ENCODE measurements around the gene SLF2. TPM values are rescaled to one million over a fixed set of nuclear protein-coding genes. Genes with fewer than 3 reads are reported as not detected.

The SLF2 gene
- total and polyA plus RNA-seq, 9 of the 15 experiments (the other 6 are each of a cell fraction or from before 2014, with no cell fraction given), result 1.7 to 18.4 (median 7.8) TPM

MicroRNA genes within 50 kb of the gene (microRNA counts, 767-probe panel; counts per million panel counts)
- not detected for microRNA hsa-miR-608

Small RNA genes within 50 kb of the gene (microRNA-seq; reads per million reads assigned to microRNA genes)
- gene MIR608 (ENCODE audit: borderline microRNAs expressed), result not detected

Small RNA genes within 50 kb of the gene (small RNA-seq; reads per million reads assigned to genes)
- gene MIR608 (not detected), gene RF00019 (not detected)

Other genes starting within 250 kb of the SLF2 start
Only the 7 nearest of the 9 such genes appear.
- 1.7 and 1.9 TPM in 2 replicates for gene SEMA4G, start 56.5 kb downstream of the SLF2 start, total RNA-seq (2014; rRNA removed)
- gene SEMA4G, start 56.5 kb downstream of the SLF2 start, total RNA-seq (2014; rRNA removed; fragmentation: Illumina TruSeq; extraction: Trizol), result 1.3 and 1.5 TPM in 2 replicates
- gene SEMA4G, start 56.5 kb downstream of the SLF2 start, total RNA-seq (2015; rRNA removed; fragmentation: Illumina TruSeq; extraction: Trizol), result 0.40 and 0.83 TPM in 2 replicates
- 4.1 and 4.2 TPM in 2 replicates for gene SEMA4G, start 56.5 kb downstream of the SLF2 start, total RNA-seq (2021)
- 5.7 and 11.0 TPM in 2 replicates for gene SEMA4G, start 56.5 kb downstream of the SLF2 start, polyA plus RNA-seq (2011; rRNA removed)
- 6.6 and 7.8 TPM in 2 replicates for gene SEMA4G, start 56.5 kb downstream of the SLF2 start, polyA plus RNA-seq (2014; fragmentation: Illumina TruSeq; extraction: Trizol)
- gene SEMA4G, start 56.5 kb downstream of the SLF2 start, polyA plus RNA-seq (2014; fragmentation: Nextera tagmentation; extraction: Ambion mirVana), result 1 to 10 TPM; 1.2 to 1.8 TPM
- gene SEMA4G, start 56.5 kb downstream of the SLF2 start, polyA plus RNA-seq (2014; rRNA removed), result 3.9 and 4.2 TPM in 2 replicates
- gene MRPL43, start 74.5 kb downstream of the SLF2 start, total RNA-seq (2014; rRNA removed), result 55.9 and 63.2 TPM in 2 replicates
- 20.5 and 21.3 TPM in 2 replicates for gene MRPL43, start 74.5 kb downstream of the SLF2 start, total RNA-seq (2014; rRNA removed; fragmentation: Illumina TruSeq; extraction: Trizol)
- 40.0 and 42.5 TPM in 2 replicates for gene MRPL43, start 74.5 kb downstream of the SLF2 start, total RNA-seq (2015; rRNA removed; fragmentation: Illumina TruSeq; extraction: Trizol)
- gene MRPL43, start 74.5 kb downstream of the SLF2 start, total RNA-seq (2021), result 47.0 and 48.5 TPM in 2 replicates
- 37.2 and 47.6 TPM in 2 replicates for gene MRPL43, start 74.5 kb downstream of the SLF2 start, polyA plus RNA-seq (2011; rRNA removed)
- 29.1 and 50.5 TPM in 2 replicates for gene MRPL43, start 74.5 kb downstream of the SLF2 start, polyA plus RNA-seq (2014; fragmentation: Illumina TruSeq; extraction: Trizol)
- 10 to 100 TPM; 15.1 to 25.6 TPM for gene MRPL43, start 74.5 kb downstream of the SLF2 start, polyA plus RNA-seq (2014; fragmentation: Nextera tagmentation; extraction: Ambion mirVana)
- gene MRPL43, start 74.5 kb downstream of the SLF2 start, polyA plus RNA-seq (2014; rRNA removed), result 63.7 and 77.5 TPM in 2 replicates
- gene TWNK, start 74.6 kb downstream of the SLF2 start, total RNA-seq (2014; rRNA removed), result 17.9 and 20.6 TPM in 2 replicates
- 16.6 and 18.0 TPM in 2 replicates for gene TWNK, start 74.6 kb downstream of the SLF2 start, total RNA-seq (2014; rRNA removed; fragmentation: Illumina TruSeq; extraction: Trizol)
- 13.6 and 14.3 TPM in 2 replicates for gene TWNK, start 74.6 kb downstream of the SLF2 start, total RNA-seq (2015; rRNA removed; fragmentation: Illumina TruSeq; extraction: Trizol)
- gene TWNK, start 74.6 kb downstream of the SLF2 start, total RNA-seq (2021), result 19.2 and 24.5 TPM in 2 replicates
- gene TWNK, start 74.6 kb downstream of the SLF2 start, polyA plus RNA-seq (2011; rRNA removed), result 16.1 and 17.4 TPM in 2 replicates
- gene TWNK, start 74.6 kb downstream of the SLF2 start, polyA plus RNA-seq (2014; fragmentation: Illumina TruSeq; extraction: Trizol), result 34.7 and 35.5 TPM in 2 replicates
- gene TWNK, start 74.6 kb downstream of the SLF2 start, polyA plus RNA-seq (2014; fragmentation: Nextera tagmentation; extraction: Ambion mirVana), result 10 to 100 TPM; 11.6 to 14.8 TPM
- 16.6 and 18.9 TPM in 2 replicates for gene TWNK, start 74.6 kb downstream of the SLF2 start, polyA plus RNA-seq (2014; rRNA removed)
- 27.2 and 31.7 TPM in 2 replicates for gene LZTS2, start 86.8 kb downstream of the SLF2 start, total RNA-seq (2014; rRNA removed)
- gene LZTS2, start 86.8 kb downstream of the SLF2 start, total RNA-seq (2014; rRNA removed; fragmentation: Illumina TruSeq; extraction: Trizol), result 5.4 and 6.4 TPM in 2 replicates
- 18.5 and 19.8 TPM in 2 replicates for gene LZTS2, start 86.8 kb downstream of the SLF2 start, total RNA-seq (2015; rRNA removed; fragmentation: Illumina TruSeq; extraction: Trizol)
- 38.6 and 42.1 TPM in 2 replicates for gene LZTS2, start 86.8 kb downstream of the SLF2 start, total RNA-seq (2021)
- 14.7 and 29.0 TPM in 2 replicates for gene LZTS2, start 86.8 kb downstream of the SLF2 start, polyA plus RNA-seq (2011; rRNA removed)
- gene LZTS2, start 86.8 kb downstream of the SLF2 start, polyA plus RNA-seq (2014; fragmentation: Illumina TruSeq; extraction: Trizol), result 11.8 and 30.3 TPM in 2 replicates
- under 1 TPM; 0.23 to 0.59 TPM for gene LZTS2, start 86.8 kb downstream of the SLF2 start, polyA plus RNA-seq (2014; fragmentation: Nextera tagmentation; extraction: Ambion mirVana)
- 42.5 and 43.7 TPM in 2 replicates for gene LZTS2, start 86.8 kb downstream of the SLF2 start, polyA plus RNA-seq (2014; rRNA removed)
- 0.16 and 0.23 TPM in 2 replicates for gene PDZD7, start 118.2 kb downstream of the SLF2 start, total RNA-seq (2014; rRNA removed)
- gene PDZD7, start 118.2 kb downstream of the SLF2 start, total RNA-seq (2014; rRNA removed; fragmentation: Illumina TruSeq; extraction: Trizol), result 0.04 TPM in 1 of 2 replicates, not detected in the other
- gene PDZD7, start 118.2 kb downstream of the SLF2 start, total RNA-seq (2015; rRNA removed; fragmentation: Illumina TruSeq; extraction: Trizol), result 0.04 and 0.07 TPM in 2 replicates
- gene PDZD7, start 118.2 kb downstream of the SLF2 start, total RNA-seq (2021), result 0.09 and 0.29 TPM in 2 replicates
- 0.24 and 0.28 TPM in 2 replicates for gene PDZD7, start 118.2 kb downstream of the SLF2 start, polyA plus RNA-seq (2011; rRNA removed)
- gene PDZD7, start 118.2 kb downstream of the SLF2 start, polyA plus RNA-seq (2014; fragmentation: Illumina TruSeq; extraction: Trizol), result 0.04 TPM in 1 of 2 replicates, not detected in the other
- gene PDZD7, start 118.2 kb downstream of the SLF2 start, polyA plus RNA-seq (2014; fragmentation: Nextera tagmentation; extraction: Ambion mirVana), result not detected
- 0.04 and 0.07 TPM in 2 replicates for gene PDZD7, start 118.2 kb downstream of the SLF2 start, polyA plus RNA-seq (2014; rRNA removed)
- 1.00 and 2.2 TPM in 2 replicates for gene SFXN3, start 118.3 kb downstream of the SLF2 start, total RNA-seq (2014; rRNA removed)
- 0.64 and 0.69 TPM in 2 replicates for gene SFXN3, start 118.3 kb downstream of the SLF2 start, total RNA-seq (2014; rRNA removed; fragmentation: Illumina TruSeq; extraction: Trizol)
- gene SFXN3, start 118.3 kb downstream of the SLF2 start, total RNA-seq (2015; rRNA removed; fragmentation: Illumina TruSeq; extraction: Trizol), result 0.58 and 0.68 TPM in 2 replicates
- gene SFXN3, start 118.3 kb downstream of the SLF2 start, total RNA-seq (2021), result 1.4 and 1.8 TPM in 2 replicates
- gene SFXN3, start 118.3 kb downstream of the SLF2 start, polyA plus RNA-seq (2011; rRNA removed), result 4.6 and 8.1 TPM in 2 replicates
- gene SFXN3, start 118.3 kb downstream of the SLF2 start, polyA plus RNA-seq (2014; fragmentation: Illumina TruSeq; extraction: Trizol), result 1.5 and 1.6 TPM in 2 replicates
- gene SFXN3, start 118.3 kb downstream of the SLF2 start, polyA plus RNA-seq (2014; fragmentation: Nextera tagmentation; extraction: Ambion mirVana), result under 1 TPM; 0.24 to 0.31 TPM
- 0.86 and 0.96 TPM in 2 replicates for gene SFXN3, start 118.3 kb downstream of the SLF2 start, polyA plus RNA-seq (2014; rRNA removed)
- gene KAZALD1, start 149.0 kb downstream of the SLF2 start, total RNA-seq (2014; rRNA removed), result 7.5 and 9.7 TPM in 2 replicates
- gene KAZALD1, start 149.0 kb downstream of the SLF2 start, total RNA-seq (2014; rRNA removed; fragmentation: Illumina TruSeq; extraction: Trizol), result 2.4 and 2.7 TPM in 2 replicates
- 7.8 and 8.5 TPM in 2 replicates for gene KAZALD1, start 149.0 kb downstream of the SLF2 start, total RNA-seq (2015; rRNA removed; fragmentation: Illumina TruSeq; extraction: Trizol)
- 8.6 and 9.1 TPM in 2 replicates for gene KAZALD1, start 149.0 kb downstream of the SLF2 start, total RNA-seq (2021)
- gene KAZALD1, start 149.0 kb downstream of the SLF2 start, polyA plus RNA-seq (2011; rRNA removed), result 4.9 and 5.7 TPM in 2 replicates
- 2.8 and 5.2 TPM in 2 replicates for gene KAZALD1, start 149.0 kb downstream of the SLF2 start, polyA plus RNA-seq (2014; fragmentation: Illumina TruSeq; extraction: Trizol)
- under 1 TPM; 0.15 to 0.31 TPM for gene KAZALD1, start 149.0 kb downstream of the SLF2 start, polyA plus RNA-seq (2014; fragmentation: Nextera tagmentation; extraction: Ambion mirVana)
- 8.9 and 10.0 TPM in 2 replicates for gene KAZALD1, start 149.0 kb downstream of the SLF2 start, polyA plus RNA-seq (2014; rRNA removed)